ENCODE measurements around the gene CAMTA1. TPM values are rescaled to one million over a fixed set of nuclear protein-coding genes. Genes with fewer than 3 reads are reported as not detected.

CAMTA1 gene
- total RNA-seq, 2 experiments from 2014 or later = 43.9 to 73.3 TPM

GRCh38 chr1:7608628-7609305, 823.5 kb downstream of the CAMTA1 start:
- no peaks in the 10 kb centered on the region for H3K4me1 ChIP-seq (ENCODE audit: insufficient read depth, low read length, poor library complexity, severe bottlenecking)
- no peak overlapping the region for H2AFZ ChIP-seq (ENCODE audit: low read length)
- H3K4me2 ChIP-seq (ENCODE audit: low read length) = no peak overlapping the region
- H4K20me1 ChIP-seq (ENCODE audit: insufficient read depth, low read length) = no peaks in the 10 kb centered on the region
- no peaks in the 10 kb centered on the region for H3K9me3 ChIP-seq (ENCODE audit: low read length)
- H3K9me2 ChIP-seq (ENCODE audit: insufficient read depth, low read length) = no peaks in the 10 kb centered on the region
- H3K36me3 ChIP-seq (ENCODE audit: insufficient read depth, low read length) = no peaks in the 10 kb centered on the region
- intact Hi-C loops (cut with micrococcal nuclease; ENCODE audit: unreplicated experiment) = no loop called here
- no peak overlapping the region for H3K4me3 ChIP-seq (ENCODE audit: low read depth, low read length, poor library complexity, severe bottlenecking)
- CTCF ChIA-PET (ENCODE audit: unreplicated experiment) = no interaction called here
- no peak for DNase-seq (ENCODE audit: low spot score)
- no peak overlapping the region for H3K27ac ChIP-seq (ENCODE audit: low read depth, low read length, poor library complexity, severe bottlenecking)
- POLR2A ChIA-PET = no interaction called here
- TF ChIP-seq EZH2phosphoT487 (IDR thresholded peaks at IDR 0.05; ENCODE audit: borderline replicate concordance, low read depth, low read length) (no peak), CTCF (conservative IDR thresholded peaks at IDR 0.05; ENCODE audit: low read length) (no peak)
- no peaks in the 10 kb centered on the region for H3K79me2 ChIP-seq (ENCODE audit: insufficient read depth, low read depth, low read length)
- no TSS peak for BruUV-seq (replicated peaks)

GRCh38 chr1:7609311-7609994, 824.2 kb downstream of the CAMTA1 start:
- Histone ChIP-seq H3K9me3 (ENCODE audit: low read length) (no peaks in the 10 kb centered on the region), H3K36me3 (ENCODE audit: insufficient read depth, low read length) (no peaks in the 10 kb centered on the region), H3K79me2 (ENCODE audit: insufficient read depth, low read depth, low read length) (no peaks in the 10 kb centered on the region), H2AFZ (ENCODE audit: low read length) (no peak overlapping the region), H3K9me2 (ENCODE audit: insufficient read depth, low read length) (no peaks in the 10 kb centered on the region), H3K4me3 (ENCODE audit: low read depth, low read length, poor library complexity, severe bottlenecking) (no peak overlapping the region), H3K27ac (ENCODE audit: low read depth, low read length, poor library complexity, severe bottlenecking) (no peak overlapping the region), H3K4me2 (ENCODE audit: low read length) (no peak overlapping the region), H4K20me1 (ENCODE audit: insufficient read depth, low read length) (no peaks in the 10 kb centered on the region), H3K4me1 (ENCODE audit: insufficient read depth, low read length, poor library complexity, severe bottlenecking) (no peaks in the 10 kb centered on the region)
- intact Hi-C loops (cut with micrococcal nuclease; ENCODE audit: unreplicated experiment) = no loop called here
- no TSS peak for BruUV-seq (replicated peaks)
- DNase-seq (ENCODE audit: low spot score) = no peak
- TF ChIP-seq EZH2phosphoT487 (IDR thresholded peaks at IDR 0.05; ENCODE audit: borderline replicate concordance, low read depth, low read length) (no peak), CTCF (conservative IDR thresholded peaks at IDR 0.05; ENCODE audit: low read length) (no peak)
- POLR2A ChIA-PET = no interaction called here
- CTCF ChIA-PET (ENCODE audit: unreplicated experiment) = no interaction called here

- TF ChIP-seq EZH2phosphoT487 (IDR thresholded peaks at IDR 0.05; ENCODE audit: borderline replicate concordance, low read depth, low read length) (no peak), CTCF (conservative IDR thresholded peaks at IDR 0.05; ENCODE audit: low read length) (no peak)
- H3K36me3 ChIP-seq (ENCODE audit: insufficient read depth, low read length) = no peaks in the 10 kb centered on the region
- H3K4me1 ChIP-seq (ENCODE audit: insufficient read depth, low read length, poor library complexity, severe bottlenecking) = no peaks in the 10 kb centered on the region
- ChIA-PET CTCF (ENCODE audit: unreplicated experiment) (no interaction called here), POLR2A (no interaction called here)
- BruUV-seq (replicated peaks) = no TSS peak
- no peaks in the 10 kb centered on the region for H3K9me2 ChIP-seq (ENCODE audit: insufficient read depth, low read length)
- H4K20me1 ChIP-seq (ENCODE audit: insufficient read depth, low read length) = no peaks in the 10 kb centered on the region
- DNase-seq (ENCODE audit: low spot score) = no peak
- no peak overlapping the region for H2AFZ ChIP-seq (ENCODE audit: low read length)
- intact Hi-C loops (cut with micrococcal nuclease; ENCODE audit: unreplicated experiment) = no loop called here
- H3K4me3 ChIP-seq (ENCODE audit: low read depth, low read length, poor library complexity, severe bottlenecking) = no peak overlapping the region
- H3K9me3 ChIP-seq (ENCODE audit: low read length) = no peaks in the 10 kb centered on the region
- no peak overlapping the region for H3K4me2 ChIP-seq (ENCODE audit: low read length)
- H3K79me2 ChIP-seq (ENCODE audit: insufficient read depth, low read depth, low read length) = no peaks in the 10 kb centered on the region
- H3K27ac ChIP-seq (ENCODE audit: low read depth, low read length, poor library complexity, severe bottlenecking) = no peak overlapping the region
Observed at GRCh38 chr1:7610106-7610731, 825.0 kb downstream of the CAMTA1 start.
